ENCODE results near the gene TAOK3.
A peak's percentile ranks its signal among the peaks of the same experiment; 100 is the strongest.

TAOK3 gene

GRCh38 chr12:118164798-118165486, 207.8 kb downstream of the TAOK3 start:
- H3K79me2 ChIP-seq (ENCODE audit: control insufficient read depth, low read length): no peaks in the 10 kb centered on the region
- no peaks in the 10 kb centered on the region for H3K27me3 ChIP-seq (ENCODE audit: control insufficient read depth, low read length)
- no peaks in the 10 kb centered on the region for H3K9me3 ChIP-seq (ENCODE audit: control insufficient read depth, insufficient read depth, low read length)
- H3K4me3 ChIP-seq (ENCODE audit: low read length): no peak overlapping the region
- H3K27ac ChIP-seq (ENCODE audit: low read depth, low read length): no peak overlapping the region
- H3K4me1 ChIP-seq (ENCODE audit: control insufficient read depth, low read length): no peaks in the 10 kb centered on the region
- no peaks in the 10 kb centered on the region for H3K9me2 ChIP-seq (replicated peaks; ENCODE audit: control insufficient read depth, low read length)
- no peaks in the 10 kb centered on the region for H4K20me1 ChIP-seq (ENCODE audit: control insufficient read depth, insufficient read depth, low read depth, low read length)
- peaks cover 42% of the 10 kb centered on the region for H3K36me3 ChIP-seq (ENCODE audit: control insufficient read depth, low read length)
- H3F3A ChIP-seq (ENCODE audit: control insufficient read depth, insufficient read depth): no peaks in the 10 kb centered on the region
- no peak for TF ChIP-seq EZH2phosphoT487 (IDR thresholded peaks at IDR 0.05; ENCODE audit: borderline replicate concordance, low read length)
- TF ChIP-seq CTCF (IDR thresholded peaks at IDR 0.05; ENCODE audit: low read depth, low read length, poor library complexity, severe bottlenecking): peak; percentile 43
- no peak overlapping the region for H3K4me2 ChIP-seq (ENCODE audit: low read length)

- no peak for TF ChIP-seq CTCF (IDR thresholded peaks at IDR 0.05; ENCODE audit: low read depth, low read length, poor library complexity, severe bottlenecking)
- TF ChIP-seq EZH2phosphoT487 (IDR thresholded peaks at IDR 0.05; ENCODE audit: borderline replicate concordance, low read length): no peak
- no peaks in the 10 kb centered on the region for H3F3A ChIP-seq (ENCODE audit: control insufficient read depth, insufficient read depth)
Measured at GRCh38 chr12:118160536-118160935, 212.2 kb downstream of the TAOK3 start.

GRCh38 chr12:118151755-118152154, 221.0 kb downstream of the TAOK3 start:
- Histone ChIP-seq H3K36me3 (ENCODE audit: control insufficient read depth, low read length) (peaks cover 23% of the 10 kb centered on the region), H3K27me3 (ENCODE audit: control insufficient read depth, low read length) (no peaks in the 10 kb centered on the region), H3F3A (ENCODE audit: control insufficient read depth, insufficient read depth) (peaks cover 15% of the 10 kb centered on the region; the same call in 1 of the 2 replicates), H3K4me1 (ENCODE audit: control insufficient read depth, low read length) (no peaks in the 10 kb centered on the region), H3K9me3 (ENCODE audit: control insufficient read depth, insufficient read depth, low read length) (no peaks in the 10 kb centered on the region), H3K27ac (ENCODE audit: low read depth, low read length) (no peak overlapping the region), H3K4me3 (ENCODE audit: low read length) (no peak overlapping the region), H4K20me1 (ENCODE audit: control insufficient read depth, insufficient read depth, low read depth, low read length) (no peaks in the 10 kb centered on the region), H3K79me2 (ENCODE audit: control insufficient read depth, low read length) (no peaks in the 10 kb centered on the region), H3K9me2 (replicated peaks; ENCODE audit: control insufficient read depth, low read length) (no peaks in the 10 kb centered on the region), H3K4me2 (ENCODE audit: low read length) (no peak overlapping the region)
- TF ChIP-seq CTCF (IDR thresholded peaks at IDR 0.05; ENCODE audit: low read depth, low read length, poor library complexity, severe bottlenecking): no peak
- no peak for TF ChIP-seq EZH2phosphoT487 (IDR thresholded peaks at IDR 0.05; ENCODE audit: borderline replicate concordance, low read length)

More at GRCh38 chr12:118160536-118160935, 212.2 kb downstream of the TAOK3 start:
- no peak overlapping the region for H3K4me3 ChIP-seq (ENCODE audit: low read length)
- H3K4me2 ChIP-seq (ENCODE audit: low read length): no peak overlapping the region
- H3K9me3 ChIP-seq (ENCODE audit: control insufficient read depth, insufficient read depth, low read length): no peaks in the 10 kb centered on the region
- H3K27me3 ChIP-seq (ENCODE audit: control insufficient read depth, low read length): no peaks in the 10 kb centered on the region
- peaks cover 50% of the 10 kb centered on the region for H3K36me3 ChIP-seq (ENCODE audit: control insufficient read depth, low read length)
- H4K20me1 ChIP-seq (ENCODE audit: control insufficient read depth, insufficient read depth, low read depth, low read length): no peaks in the 10 kb centered on the region
- H3K4me1 ChIP-seq (ENCODE audit: control insufficient read depth, low read length): no peaks in the 10 kb centered on the region
- H3K79me2 ChIP-seq (ENCODE audit: control insufficient read depth, low read length): no peaks in the 10 kb centered on the region
- no peaks in the 10 kb centered on the region for H3K9me2 ChIP-seq (replicated peaks; ENCODE audit: control insufficient read depth, low read length)
- H3K27ac ChIP-seq (ENCODE audit: low read depth, low read length): no peak overlapping the region

Measured in DOHH2 (cell line).